Astrocyte of the cerebellum (primary cell): ENCODE data around the gene CST9.

ENCODE experiments used
- DNase-seq: peaks from one replicate; pipeline ENCODE4 v3.0.0-alpha.2; 2011; ENCODE audit warnings: low read depth
- H3K4me3 ChIP-seq: 2 replicates; pipeline ENCODE4 v1.5.1; 2011; ENCODE audit warnings: mild to moderate bottlenecking, low read depth, low read length, moderate library complexity
- CTCF ChIP-seq: IDR thresholded peaks from 2 replicates; pipeline ENCODE4 v1.5.1; 2012; ENCODE audit warnings: low read length, low read depth, moderate library complexity, mild to moderate bottlenecking; ENCODE audit errors: missing control alignments
- in situ Hi-C: cut with HindIII; loops from 2 replicates; pipeline ENCODE4 v1.10.0; 2017; ENCODE audit warnings: low sequenced_read_pairs

Gene CST9

DNA sequence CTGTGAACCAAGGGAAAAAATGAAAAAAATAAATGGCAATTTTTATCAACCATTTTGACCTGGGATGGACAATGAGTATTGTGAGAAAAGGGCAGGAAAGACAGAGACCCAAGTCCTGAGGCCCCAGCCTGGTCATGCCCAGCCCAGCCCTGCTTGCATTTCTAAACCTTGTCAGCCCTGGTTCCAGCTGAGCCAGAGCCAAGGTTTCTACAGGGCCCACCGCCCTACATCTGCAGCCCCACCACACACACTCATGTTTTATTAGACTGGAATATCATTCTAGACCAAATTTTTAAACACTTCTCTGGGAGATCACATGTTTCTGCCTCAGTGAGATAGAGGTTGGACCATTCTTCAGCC, 36.8 kb downstream of the CST9 start:
- in situ Hi-C loops, result no loop called here
- no peak overlapping the region for H3K4me3 ChIP-seq
- DNase-seq, result no peak
- no peak for TF ChIP-seq CTCF

DNA sequence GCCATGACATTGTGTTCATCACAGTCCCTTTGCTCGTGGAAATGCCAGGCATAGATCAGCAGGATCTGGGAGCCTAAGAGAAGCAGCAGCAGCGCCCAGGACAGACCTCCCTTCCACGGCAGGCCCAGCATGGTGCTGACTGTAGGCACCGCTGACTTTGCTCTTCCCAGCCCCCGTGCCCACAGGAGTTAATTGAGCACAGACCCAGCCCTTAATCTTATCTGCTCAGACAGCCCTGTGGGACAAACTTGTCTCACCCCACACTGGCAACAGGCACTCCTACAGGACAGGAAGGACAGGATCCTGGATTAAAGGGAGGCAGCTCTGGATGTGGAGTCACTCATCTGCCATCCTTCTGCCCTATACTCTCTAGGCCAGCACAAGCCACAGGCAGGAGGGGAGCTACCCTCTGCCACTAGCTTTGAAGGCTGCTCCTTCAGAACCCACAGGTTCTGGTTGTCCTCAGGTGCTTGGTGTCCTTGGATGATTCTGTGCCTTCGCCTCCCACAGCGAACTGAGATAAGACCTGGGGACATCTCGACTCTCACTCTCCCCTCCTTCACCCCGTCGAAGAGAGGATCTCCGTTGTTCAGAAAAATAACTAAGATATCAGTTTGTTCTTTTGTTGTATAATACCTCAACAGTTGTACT, 37.3 kb downstream of the CST9 start, which contains the start of gene CST9L:
Gene CST9L, minus strand, starts transcription at position 165 of the 651 bp plus-strand sequence. Its CDS starts 34 bp downstream, at position 131.
- no peak for TF ChIP-seq CTCF
- DNase-seq, result no peak
- no peak within 1 kb of the TSS for H3K4me3 ChIP-seq
- in situ Hi-C loops, result no loop called here

DNA sequence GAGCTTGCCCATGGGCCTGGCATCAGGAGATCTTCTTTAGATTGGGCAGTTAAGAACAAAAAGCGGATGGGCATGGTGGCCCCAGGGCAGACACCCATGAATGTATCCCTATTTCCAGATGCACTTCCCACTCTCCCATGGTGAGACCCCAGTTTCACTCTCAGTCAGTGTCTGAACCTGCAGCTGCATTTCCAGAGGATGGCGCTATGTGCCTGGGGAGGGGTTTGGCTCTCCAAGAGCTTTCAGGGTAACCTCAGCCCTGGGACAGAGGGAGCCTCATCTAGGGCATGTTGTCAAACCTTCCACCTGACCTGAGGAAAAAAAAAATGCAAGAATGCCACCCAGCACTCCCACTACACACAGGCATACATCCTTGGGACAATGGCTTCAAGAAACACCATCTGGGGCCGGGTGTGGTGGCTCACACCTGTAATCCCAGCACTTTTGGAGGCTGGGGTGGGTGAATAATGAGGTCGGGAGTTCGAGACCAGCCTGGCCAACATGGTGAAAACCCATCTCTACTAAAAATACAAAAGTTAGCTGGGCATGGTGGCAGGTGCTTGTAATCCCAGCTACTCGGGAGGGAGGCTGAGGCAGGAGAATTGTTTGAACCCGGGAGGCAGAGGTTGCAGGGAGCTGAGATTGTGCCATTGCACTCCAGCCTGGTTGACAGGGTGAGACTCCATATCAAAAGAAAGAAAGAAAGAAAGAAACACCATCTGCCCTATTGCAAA, 39.4 kb downstream of the CST9 start:
- no peak for DNase-seq

GRCh38 chr20:23565503-23566045, 40.1 kb downstream of the CST9 start:
- DNase-seq, result no peak
- in situ Hi-C loops, result no loop called here
- no peak overlapping the region for H3K4me3 ChIP-seq
- no peak for TF ChIP-seq CTCF

More for the DNA sequence above, 39.4 kb downstream of the CST9 start:
- in situ Hi-C loops, result no loop called here
- no peak for TF ChIP-seq CTCF
- H3K4me3 ChIP-seq, result no peak overlapping the region

DNA sequence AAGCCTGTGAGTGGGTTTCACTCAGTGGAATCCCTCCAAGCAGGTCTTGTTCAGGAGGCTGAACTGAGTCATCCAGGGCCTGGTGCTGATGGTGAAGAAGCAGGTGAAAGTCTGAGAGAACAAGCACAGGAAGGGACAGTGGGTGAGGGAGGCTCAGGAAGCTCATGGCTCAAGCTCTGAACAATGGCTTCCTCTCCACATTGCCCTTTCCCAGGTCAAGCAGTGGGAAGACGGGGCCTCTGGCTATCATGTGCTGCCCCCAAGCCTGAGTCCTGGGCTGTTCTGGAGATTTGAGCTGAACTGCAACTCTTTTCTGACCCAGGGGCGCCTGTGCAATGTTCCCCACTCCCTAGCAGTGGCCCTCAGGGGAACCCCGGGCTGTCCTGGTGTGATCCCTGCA, 40.8 kb downstream of the CST9 start:
- no peak overlapping the region for H3K4me3 ChIP-seq
- no peak for DNase-seq
- no peak for TF ChIP-seq CTCF
- in situ Hi-C loops, result no loop called here

DNA sequence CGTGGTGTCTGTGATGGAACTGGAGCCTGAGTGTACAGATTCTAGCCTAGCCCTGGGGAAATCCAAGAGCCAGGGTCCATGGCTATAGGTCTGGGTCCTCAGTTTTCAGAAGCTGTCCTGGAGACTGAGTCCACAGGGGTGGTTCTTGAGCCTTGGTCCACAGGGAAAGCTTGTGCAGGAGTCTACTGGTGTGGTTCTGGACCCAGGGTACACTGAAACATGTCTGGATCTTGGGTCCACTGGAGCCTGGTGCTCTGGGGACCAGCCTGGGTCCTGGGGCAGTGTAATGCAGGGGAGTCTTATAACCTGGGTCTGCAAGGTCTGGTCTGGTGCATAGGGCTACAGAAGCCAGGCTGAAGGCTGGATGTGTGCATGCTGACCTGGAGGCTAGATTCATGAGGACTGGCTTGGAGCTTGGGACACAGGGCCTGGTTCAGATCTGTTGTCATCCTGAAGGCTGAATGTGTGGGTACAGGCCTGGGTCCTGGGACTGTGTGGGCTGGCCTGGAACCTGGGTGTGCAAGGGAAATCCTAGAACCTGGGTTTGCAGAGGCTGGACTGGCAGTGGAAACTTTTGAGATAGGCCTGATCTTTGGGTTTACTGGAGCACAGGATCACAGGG, 42.9 kb downstream of the CST9 start:
- no peak for DNase-seq
- no peak for TF ChIP-seq CTCF
- in situ Hi-C loops, result no loop called here
- H3K4me3 ChIP-seq, result no peak overlapping the region
